Osteocyte (in vitro differentiated cells): ENCODE measurements around the gene RALGPS1. TPM values are rescaled to one million over a fixed set of nuclear protein-coding genes. Genes with fewer than 3 reads are reported as not detected.
A peak's percentile ranks its signal among the peaks of the same experiment; 100 is the strongest.

Experiments used
- DNase-seq: peaks from one replicate; pipeline ENCODE4 v3.0.0; 2021; ENCODE audit warnings: mixed read lengths; ENCODE audit not compliant: unreplicated experiment; ENCODE audit errors: extremely low spot score
- H3K27ac Mint-ChIP-seq: one replicate; pipeline ENCODE4 v1.8.0; 2021; ENCODE audit warnings: mild to moderate bottlenecking, mixed read lengths; ENCODE audit not compliant: unreplicated experiment
- H3K27me3 Mint-ChIP-seq: one replicate; pipeline ENCODE4 v1.8.0; 2021; ENCODE audit warnings: mixed read lengths; ENCODE audit not compliant: unreplicated experiment
- H3K36me3 Mint-ChIP-seq: one replicate; pipeline ENCODE4 v1.8.0; 2021; ENCODE audit warnings: mixed read lengths; ENCODE audit not compliant: unreplicated experiment
- H3K4me1 Mint-ChIP-seq: one replicate; pipeline ENCODE4 v1.8.0; 2021; ENCODE audit warnings: mixed read lengths; ENCODE audit not compliant: unreplicated experiment
- H3K4me3 Mint-ChIP-seq: one replicate; pipeline ENCODE4 v1.8.0; 2021; ENCODE audit warnings: mild to moderate bottlenecking, moderate library complexity, mixed read lengths; ENCODE audit not compliant: unreplicated experiment
- H3K9me3 Mint-ChIP-seq: one replicate; pipeline ENCODE4 v1.8.0; 2021; ENCODE audit warnings: mixed read lengths; ENCODE audit not compliant: unreplicated experiment
- total RNA-seq: library from RNA; stranded (reverse); gene quantifications from 2 replicates; pipeline ENCODE4 v1.2.1, GENCODE V29; 2021
- TF ChIP-seq, protein P1 (sequence below): fragments of 200-600 bp; sonication (generic); IDR thresholded peaks from 2 replicates; pipeline ENCODE4 v1.5.0; 2021; ENCODE audit warnings: antibody characterized with exemption, mild to moderate bottlenecking, moderate library complexity

Gene RALGPS1
- total RNA-seq, 1 donor from 2014 or later: 9.9 TPM

DNA sequence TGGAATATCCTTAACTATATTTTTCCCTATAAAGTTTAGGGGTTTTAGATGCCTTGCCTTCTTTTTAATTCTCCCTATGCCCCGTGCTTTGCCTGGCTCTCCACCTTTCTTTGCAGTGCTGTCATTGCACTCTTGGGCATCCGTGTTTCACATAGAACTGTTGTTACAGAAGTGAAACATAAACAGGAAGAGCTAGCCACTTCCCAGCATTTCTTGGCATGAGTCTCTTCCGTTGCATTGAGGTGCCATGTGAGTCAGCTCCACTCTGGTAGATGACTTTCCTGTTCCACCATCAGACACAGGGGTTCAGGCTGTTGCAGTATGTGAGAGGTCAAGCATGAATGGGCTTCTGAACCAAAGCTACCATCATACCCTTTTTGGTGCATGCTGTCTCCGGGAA is 134.5 kb downstream of the RALGPS1 start:
- Mint-ChIP-seq H3K36me3 (no peaks in the 10 kb centered on the region), H3K4me3 (no peak overlapping the region), H3K9me3 (no peaks in the 10 kb centered on the region), H3K4me1 (peaks cover 13% of the 10 kb centered on the region), H3K27me3 (no peaks in the 10 kb centered on the region), H3K27ac (peak overlapping the region; percentile 3)
- TF ChIP-seq, protein P1, sequence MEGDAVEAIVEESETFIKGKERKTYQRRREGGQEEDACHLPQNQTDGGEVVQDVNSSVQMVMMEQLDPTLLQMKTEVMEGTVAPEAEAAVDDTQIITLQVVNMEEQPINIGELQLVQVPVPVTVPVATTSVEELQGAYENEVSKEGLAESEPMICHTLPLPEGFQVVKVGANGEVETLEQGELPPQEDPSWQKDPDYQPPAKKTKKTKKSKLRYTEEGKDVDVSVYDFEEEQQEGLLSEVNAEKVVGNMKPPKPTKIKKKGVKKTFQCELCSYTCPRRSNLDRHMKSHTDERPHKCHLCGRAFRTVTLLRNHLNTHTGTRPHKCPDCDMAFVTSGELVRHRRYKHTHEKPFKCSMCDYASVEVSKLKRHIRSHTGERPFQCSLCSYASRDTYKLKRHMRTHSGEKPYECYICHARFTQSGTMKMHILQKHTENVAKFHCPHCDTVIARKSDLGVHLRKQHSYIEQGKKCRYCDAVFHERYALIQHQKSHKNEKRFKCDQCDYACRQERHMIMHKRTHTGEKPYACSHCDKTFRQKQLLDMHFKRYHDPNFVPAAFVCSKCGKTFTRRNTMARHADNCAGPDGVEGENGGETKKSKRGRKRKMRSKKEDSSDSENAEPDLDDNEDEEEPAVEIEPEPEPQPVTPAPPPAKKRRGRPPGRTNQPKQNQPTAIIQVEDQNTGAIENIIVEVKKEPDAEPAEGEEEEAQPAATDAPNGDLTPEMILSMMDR: peak; percentile 42
- peak; percentile 19 for DNase-seq

GRCh38 chr9:127049581-127049980 is 135.0 kb downstream of the RALGPS1 start:
- Mint-ChIP-seq H3K27ac (no peak overlapping the region), H3K4me1 (peaks cover 13% of the 10 kb centered on the region), H3K27me3 (no peaks in the 10 kb centered on the region), H3K4me3 (no peak overlapping the region), H3K36me3 (no peaks in the 10 kb centered on the region), H3K9me3 (no peaks in the 10 kb centered on the region)
- peak; percentile 46 for DNase-seq
- TF ChIP-seq, protein P1: no peak

GRCh38 chr9:127050152-127050551 is 135.6 kb downstream of the RALGPS1 start:
- DNase-seq: peak; percentile 60
- TF ChIP-seq, protein P1: no peak
- no peaks in the 10 kb centered on the region for H3K9me3 Mint-ChIP-seq

DNA sequence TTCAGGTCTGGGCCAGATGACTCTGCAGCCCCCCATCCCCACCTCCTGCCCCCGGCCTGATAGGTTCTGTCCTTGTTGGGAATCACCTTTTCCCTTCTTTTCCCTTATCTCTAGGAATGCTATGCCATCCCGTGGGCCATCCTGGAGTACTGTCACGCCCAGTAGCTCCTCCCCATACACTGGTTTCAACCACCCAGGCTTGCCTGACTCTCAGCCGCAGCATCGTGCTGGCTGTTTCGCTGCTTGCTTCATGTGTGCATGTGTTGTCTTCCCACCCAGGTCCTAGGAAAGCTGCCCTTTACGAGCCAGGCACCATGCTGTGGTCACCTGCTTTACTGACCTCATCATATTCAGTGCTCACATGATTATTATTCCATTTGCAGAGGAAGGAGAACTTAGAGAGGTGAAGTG is 136.0 kb downstream of the RALGPS1 start:
- H3K4me3 Mint-ChIP-seq: no peak overlapping the region
- TF ChIP-seq, protein P1: no peak
- no peak overlapping the region for H3K27ac Mint-ChIP-seq
- DNase-seq: peak; percentile 62
- peaks cover 13% of the 10 kb centered on the region for H3K4me1 Mint-ChIP-seq
- no peaks in the 10 kb centered on the region for H3K36me3 Mint-ChIP-seq
- no peaks in the 10 kb centered on the region for H3K9me3 Mint-ChIP-seq
- no peaks in the 10 kb centered on the region for H3K27me3 Mint-ChIP-seq

More at GRCh38 chr9:127050152-127050551, 135.6 kb downstream of the RALGPS1 start:
- H3K27ac Mint-ChIP-seq: no peak overlapping the region
- peaks cover 13% of the 10 kb centered on the region for H3K4me1 Mint-ChIP-seq
- no peak overlapping the region for H3K4me3 Mint-ChIP-seq
- H3K36me3 Mint-ChIP-seq: no peaks in the 10 kb centered on the region
- H3K27me3 Mint-ChIP-seq: no peaks in the 10 kb centered on the region

DNA sequence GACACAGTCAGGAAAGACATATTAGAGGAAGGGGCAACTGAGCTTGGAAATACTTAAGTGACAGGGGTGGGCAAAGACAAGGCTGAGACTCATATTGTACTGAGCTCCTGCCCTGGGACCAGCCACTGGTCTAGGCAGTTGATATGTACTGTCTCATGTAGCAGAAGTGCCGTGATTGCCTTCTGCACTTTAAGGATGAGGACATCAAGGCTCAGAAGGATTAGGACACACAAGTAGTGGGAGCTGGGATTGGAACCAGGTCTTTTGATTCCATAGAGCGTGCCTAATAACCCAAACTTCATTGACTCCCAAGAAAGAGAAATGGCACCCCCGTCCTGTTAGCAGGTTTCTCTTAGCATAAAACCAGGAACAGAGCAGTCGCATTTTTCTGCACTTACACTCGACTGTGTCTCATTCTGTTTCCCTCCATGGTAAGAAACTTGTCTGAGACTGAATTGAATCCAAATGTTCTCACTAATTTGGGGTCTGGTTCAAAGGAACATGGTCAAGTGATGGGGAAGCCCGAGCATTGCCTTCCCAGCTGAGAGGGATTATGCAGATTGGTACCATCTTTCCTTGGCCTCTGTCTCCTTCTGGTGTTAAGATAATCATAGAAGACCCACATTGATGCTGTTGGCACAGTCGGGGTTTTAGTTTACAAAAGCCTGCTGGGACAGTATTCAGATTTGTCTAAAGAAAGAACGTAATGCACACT is 137.5 kb downstream of the RALGPS1 start:
- H3K27me3 Mint-ChIP-seq: no peaks in the 10 kb centered on the region
- no peak overlapping the region for H3K27ac Mint-ChIP-seq
- peaks cover 13% of the 10 kb centered on the region for H3K4me1 Mint-ChIP-seq
- no peaks in the 10 kb centered on the region for H3K9me3 Mint-ChIP-seq
- DNase-seq: peak; percentile 30
- TF ChIP-seq, protein P1: no peak
- H3K36me3 Mint-ChIP-seq: peaks cover 3% of the 10 kb centered on the region
- H3K4me3 Mint-ChIP-seq: no peak overlapping the region
